C4-2B (cell line): ENCODE results near the gene CRELD2.

ENCODE experiments used
- H3K27ac ChIP-seq: fragments of 450-650 bp; 2 replicates; pipeline ENCODE4 v1.5.1; 2017
- CTCF ChIP-seq: fragments of 450-650 bp; conservative IDR thresholded peaks from 2 replicates; pipeline ENCODE4 v1.5.1; 2017; ENCODE audit warnings: mild to moderate bottlenecking
- ZFX ChIP-seq: fragments of 450-650 bp; IDR thresholded peaks from 2 replicates; pipeline ENCODE4 v1.6.1; 2017

The CRELD2 gene

DNA sequence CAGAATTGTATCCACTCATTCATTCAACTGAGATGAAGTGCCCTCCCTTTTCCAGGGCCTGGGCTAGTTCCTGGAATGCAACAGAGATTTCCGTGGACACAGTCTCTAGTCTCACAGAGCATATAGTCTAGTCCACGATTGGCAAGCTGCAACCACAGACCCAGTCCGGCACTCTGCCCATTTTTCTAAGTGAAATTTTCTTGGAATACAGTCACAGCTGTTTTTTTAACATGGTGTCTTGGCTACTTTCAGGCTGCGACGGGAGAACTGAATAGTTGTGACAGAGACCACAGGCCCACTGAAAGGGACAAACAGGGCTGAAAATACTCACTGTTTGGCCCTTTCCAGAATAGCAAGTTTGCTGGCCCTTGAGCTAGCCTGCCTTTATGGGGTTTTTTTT, 29.4 kb upstream of the CRELD2 start:
- TF ChIP-seq CTCF (no peak), ZFX (no peak)
- H3K27ac ChIP-seq = no peak overlapping the region

GRCh38 chr22:49892226-49892899, 26.1 kb upstream of the CRELD2 start:
- no peak for TF ChIP-seq CTCF
- no peak for TF ChIP-seq ZFX
- no peak overlapping the region for H3K27ac ChIP-seq

- no peak for TF ChIP-seq CTCF
- no peak for TF ChIP-seq ZFX
- no peak overlapping the region for H3K27ac ChIP-seq
Observed at GRCh38 chr22:49893025-49893424, 25.4 kb upstream of the CRELD2 start.

DNA sequence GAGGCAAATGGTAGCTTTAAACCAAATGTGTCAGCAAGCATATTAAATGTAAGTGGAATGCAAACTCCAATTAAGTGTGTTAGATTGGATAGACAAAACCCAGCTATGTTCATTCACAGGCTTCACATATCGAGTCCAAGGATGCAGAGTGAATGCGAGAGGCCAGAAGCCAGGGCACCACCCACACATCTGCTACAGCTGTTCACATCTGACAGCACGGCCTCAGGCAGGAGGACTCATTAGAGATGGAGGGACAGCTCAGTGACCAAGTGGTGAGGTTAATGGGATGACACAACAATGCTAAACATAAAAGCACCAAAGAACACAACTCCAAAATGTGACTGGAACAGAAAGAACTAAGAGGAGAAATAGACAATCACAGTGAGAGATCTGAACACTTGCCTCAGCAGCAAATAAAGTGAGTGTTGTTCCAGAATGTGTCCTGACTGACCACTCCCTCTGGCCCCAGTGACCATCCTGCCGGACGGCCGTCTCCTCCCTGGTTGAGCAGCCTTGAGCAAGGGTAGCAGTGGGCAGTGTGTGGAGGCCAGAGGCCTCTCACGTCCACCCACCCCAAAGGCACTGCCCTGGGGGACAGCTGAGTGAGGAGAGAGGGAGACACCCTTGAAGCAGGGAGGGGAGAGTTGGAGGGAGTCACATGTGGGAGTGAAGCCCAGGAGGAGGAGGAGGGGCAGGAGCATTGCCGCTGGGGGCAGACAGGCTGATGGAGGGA, 23.9 kb upstream of the CRELD2 start:
- no peak for TF ChIP-seq CTCF
- TF ChIP-seq ZFX = no peak

DNA sequence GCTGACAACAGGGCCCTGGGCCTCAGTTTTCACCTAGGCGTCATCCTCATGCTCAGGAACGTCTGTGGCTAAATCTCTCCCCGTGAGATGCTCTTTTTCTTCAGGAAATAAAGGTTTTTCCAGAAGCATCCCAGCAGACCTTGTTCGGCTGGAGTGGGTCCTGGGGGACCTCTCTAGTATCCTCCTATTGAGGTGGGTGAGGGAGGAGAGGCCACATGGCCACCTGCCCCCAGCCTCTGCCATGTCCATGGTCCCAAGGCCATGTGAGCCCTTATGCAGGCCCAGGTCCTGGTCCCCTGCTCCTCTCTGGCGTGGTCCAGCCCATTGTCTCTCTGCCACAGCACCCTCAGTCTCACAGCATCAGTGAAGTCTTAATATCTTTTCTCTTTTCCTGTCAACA, 22.2 kb upstream of the CRELD2 start:
- no peak overlapping the region for H3K27ac ChIP-seq
- TF ChIP-seq ZFX = no peak
- TF ChIP-seq CTCF = no peak

More for the DNA sequence above, 23.9 kb upstream of the CRELD2 start:
- H3K27ac ChIP-seq = no peak overlapping the region

DNA sequence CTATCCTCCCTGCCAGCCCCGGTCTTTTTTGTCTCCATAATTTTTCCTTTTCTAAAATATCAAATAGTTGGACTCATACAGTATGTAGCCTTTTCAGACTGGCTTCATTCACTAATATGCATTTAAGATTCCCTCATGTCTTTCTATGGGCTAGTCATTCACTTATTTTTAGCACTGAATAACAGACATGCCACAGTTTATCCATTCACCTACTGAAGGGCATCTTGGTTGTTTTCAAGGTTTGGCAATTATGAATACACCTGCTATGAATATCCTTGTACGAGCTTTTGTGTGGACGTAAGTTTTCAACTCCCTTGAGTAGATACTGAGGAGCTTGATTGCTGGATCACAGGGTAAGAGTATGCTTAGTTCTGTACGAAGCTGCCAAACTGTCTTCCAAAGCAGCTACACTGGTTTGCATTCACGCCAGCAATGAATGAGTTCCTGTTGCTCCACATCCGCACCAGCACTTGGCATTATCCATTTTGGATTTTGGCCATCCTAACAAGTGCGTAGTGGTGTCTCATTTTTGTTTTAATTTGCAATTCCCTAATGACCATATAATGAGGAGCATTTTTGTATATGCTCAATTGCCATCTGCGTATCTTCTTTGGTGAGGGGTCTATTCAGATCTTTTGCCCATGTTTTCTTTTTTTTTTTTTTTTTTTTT, 21.3 kb upstream of the CRELD2 start:
- no peak overlapping the region for H3K27ac ChIP-seq
- TF ChIP-seq ZFX (no peak), CTCF (no peak)

- TF ChIP-seq ZFX = no peak
- TF ChIP-seq CTCF = no peak
Observed at GRCh38 chr22:49899530-49899929, 18.9 kb upstream of the CRELD2 start.

More at GRCh38 chr22:49899530-49899929, 18.9 kb upstream of the CRELD2 start:
- H3K27ac ChIP-seq = no peak overlapping the region
